WTC11 (cell line): ENCODE measurements around the gene LAMTOR4.

Experiments used
- TF ChIP-seq, protein P1 (sequence below): fragments of 200-600 bp; IDR thresholded peaks from 2 replicates; pipeline ENCODE4 v1.8.0; 2022; ENCODE audit warnings: antibody characterized with exemption
- TF ChIP-seq, protein P2 (sequence below): sonication (generic); formaldehyde crosslinking; conservative IDR thresholded peaks from 2 replicates; pipeline ENCODE4 v1.8.1; 2023; ENCODE audit warnings: mild to moderate bottlenecking, low read depth, missing genetic modification reagents, moderate library complexity
- TF ChIP-seq, protein P3 (sequence below): sonication (generic); formaldehyde crosslinking; IDR thresholded peaks from 2 replicates; pipeline ENCODE4 v1.8.1; 2022; ENCODE audit warnings: low read depth, missing genetic modification reagents, borderline replicate concordance

DNA sequence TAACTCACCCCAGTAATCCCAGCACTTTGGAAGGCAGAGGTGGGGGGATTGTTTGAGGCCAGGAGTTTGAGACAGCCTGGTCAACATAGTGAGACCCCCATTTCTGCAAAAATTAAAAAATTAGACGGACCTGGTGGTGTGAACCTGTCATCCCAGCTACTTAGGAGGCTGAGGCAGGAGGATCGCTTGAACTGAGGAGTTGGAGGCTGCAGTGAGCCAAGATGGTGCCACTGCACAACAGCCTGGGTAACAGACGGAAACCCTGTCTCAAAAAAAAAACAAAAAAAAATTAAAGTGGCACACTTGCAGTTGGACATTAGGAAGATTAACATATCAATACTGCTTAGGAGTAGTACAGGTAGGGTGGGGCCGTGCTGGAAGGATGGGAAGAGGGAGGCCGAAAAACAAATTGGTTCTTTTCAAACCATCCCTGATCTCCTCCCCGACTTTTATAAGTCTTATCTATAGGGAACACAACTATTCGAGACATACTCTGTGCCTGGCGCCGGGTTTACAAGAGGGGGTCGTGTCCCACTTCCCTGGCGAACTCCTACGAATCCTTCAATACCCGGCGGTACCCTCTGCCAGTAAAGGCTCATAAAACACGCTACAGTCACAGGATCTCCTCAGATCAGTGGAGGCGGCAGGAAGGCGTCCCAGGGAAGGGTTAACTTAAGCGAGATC lies 30.2 kb upstream of the LAMTOR4 start:
- TF ChIP-seq, protein P1, sequence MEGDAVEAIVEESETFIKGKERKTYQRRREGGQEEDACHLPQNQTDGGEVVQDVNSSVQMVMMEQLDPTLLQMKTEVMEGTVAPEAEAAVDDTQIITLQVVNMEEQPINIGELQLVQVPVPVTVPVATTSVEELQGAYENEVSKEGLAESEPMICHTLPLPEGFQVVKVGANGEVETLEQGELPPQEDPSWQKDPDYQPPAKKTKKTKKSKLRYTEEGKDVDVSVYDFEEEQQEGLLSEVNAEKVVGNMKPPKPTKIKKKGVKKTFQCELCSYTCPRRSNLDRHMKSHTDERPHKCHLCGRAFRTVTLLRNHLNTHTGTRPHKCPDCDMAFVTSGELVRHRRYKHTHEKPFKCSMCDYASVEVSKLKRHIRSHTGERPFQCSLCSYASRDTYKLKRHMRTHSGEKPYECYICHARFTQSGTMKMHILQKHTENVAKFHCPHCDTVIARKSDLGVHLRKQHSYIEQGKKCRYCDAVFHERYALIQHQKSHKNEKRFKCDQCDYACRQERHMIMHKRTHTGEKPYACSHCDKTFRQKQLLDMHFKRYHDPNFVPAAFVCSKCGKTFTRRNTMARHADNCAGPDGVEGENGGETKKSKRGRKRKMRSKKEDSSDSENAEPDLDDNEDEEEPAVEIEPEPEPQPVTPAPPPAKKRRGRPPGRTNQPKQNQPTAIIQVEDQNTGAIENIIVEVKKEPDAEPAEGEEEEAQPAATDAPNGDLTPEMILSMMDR: no peak
- TF ChIP-seq, protein P2, sequence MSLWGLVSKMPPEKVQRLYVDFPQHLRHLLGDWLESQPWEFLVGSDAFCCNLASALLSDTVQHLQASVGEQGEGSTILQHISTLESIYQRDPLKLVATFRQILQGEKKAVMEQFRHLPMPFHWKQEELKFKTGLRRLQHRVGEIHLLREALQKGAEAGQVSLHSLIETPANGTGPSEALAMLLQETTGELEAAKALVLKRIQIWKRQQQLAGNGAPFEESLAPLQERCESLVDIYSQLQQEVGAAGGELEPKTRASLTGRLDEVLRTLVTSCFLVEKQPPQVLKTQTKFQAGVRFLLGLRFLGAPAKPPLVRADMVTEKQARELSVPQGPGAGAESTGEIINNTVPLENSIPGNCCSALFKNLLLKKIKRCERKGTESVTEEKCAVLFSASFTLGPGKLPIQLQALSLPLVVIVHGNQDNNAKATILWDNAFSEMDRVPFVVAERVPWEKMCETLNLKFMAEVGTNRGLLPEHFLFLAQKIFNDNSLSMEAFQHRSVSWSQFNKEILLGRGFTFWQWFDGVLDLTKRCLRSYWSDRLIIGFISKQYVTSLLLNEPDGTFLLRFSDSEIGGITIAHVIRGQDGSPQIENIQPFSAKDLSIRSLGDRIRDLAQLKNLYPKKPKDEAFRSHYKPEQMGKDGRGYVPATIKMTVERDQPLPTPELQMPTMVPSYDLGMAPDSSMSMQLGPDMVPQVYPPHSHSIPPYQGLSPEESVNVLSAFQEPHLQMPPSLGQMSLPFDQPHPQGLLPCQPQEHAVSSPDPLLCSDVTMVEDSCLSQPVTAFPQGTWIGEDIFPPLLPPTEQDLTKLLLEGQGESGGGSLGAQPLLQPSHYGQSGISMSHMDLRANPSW (CRISPR knock-in tag): no peak
- TF ChIP-seq, protein P3, sequence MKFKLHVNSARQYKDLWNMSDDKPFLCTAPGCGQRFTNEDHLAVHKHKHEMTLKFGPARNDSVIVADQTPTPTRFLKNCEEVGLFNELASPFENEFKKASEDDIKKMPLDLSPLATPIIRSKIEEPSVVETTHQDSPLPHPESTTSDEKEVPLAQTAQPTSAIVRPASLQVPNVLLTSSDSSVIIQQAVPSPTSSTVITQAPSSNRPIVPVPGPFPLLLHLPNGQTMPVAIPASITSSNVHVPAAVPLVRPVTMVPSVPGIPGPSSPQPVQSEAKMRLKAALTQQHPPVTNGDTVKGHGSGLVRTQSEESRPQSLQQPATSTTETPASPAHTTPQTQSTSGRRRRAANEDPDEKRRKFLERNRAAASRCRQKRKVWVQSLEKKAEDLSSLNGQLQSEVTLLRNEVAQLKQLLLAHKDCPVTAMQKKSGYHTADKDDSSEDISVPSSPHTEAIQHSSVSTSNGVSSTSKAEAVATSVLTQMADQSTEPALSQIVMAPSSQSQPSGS: no peak
